GM06990 (cell line): ENCODE data around the gene ACER1.

Experiments used
- DNase-seq: peaks from one replicate; pipeline ENCODE4 v3.0.0-alpha.2; 2011; ENCODE audit not compliant: insufficient read length; ENCODE audit errors: extremely low read depth
- H3K27me3 ChIP-seq: replicated peaks from 2 replicates; pipeline ENCODE4 v1.6.0; 2011; ENCODE audit warnings: low read length; ENCODE audit not compliant: control insufficient read depth, insufficient read depth
- H3K36me3 ChIP-seq: 2 replicates; pipeline ENCODE4 v1.5.1; 2011; ENCODE audit warnings: low read length; ENCODE audit not compliant: control insufficient read depth, insufficient read depth
- H3K4me3 ChIP-seq: replicated peaks from 2 replicates; pipeline ENCODE4 v1.5.1; 2011; ENCODE audit warnings: low read depth, mild to moderate bottlenecking, control low read depth, low read length
- TF ChIP-seq, protein P1 (sequence below): IDR thresholded peaks from 2 replicates; pipeline ENCODE4 v1.5.1; 2011; ENCODE audit warnings: low read length, control low read depth, mild to moderate bottlenecking, inconsistent platforms; ENCODE audit not compliant: insufficient read depth, poor library complexity, severe bottlenecking

ACER1 gene

GRCh38 chr19:6373813-6374108 lies 40.3 kb upstream of the ACER1 start:
- TF ChIP-seq, protein P1, sequence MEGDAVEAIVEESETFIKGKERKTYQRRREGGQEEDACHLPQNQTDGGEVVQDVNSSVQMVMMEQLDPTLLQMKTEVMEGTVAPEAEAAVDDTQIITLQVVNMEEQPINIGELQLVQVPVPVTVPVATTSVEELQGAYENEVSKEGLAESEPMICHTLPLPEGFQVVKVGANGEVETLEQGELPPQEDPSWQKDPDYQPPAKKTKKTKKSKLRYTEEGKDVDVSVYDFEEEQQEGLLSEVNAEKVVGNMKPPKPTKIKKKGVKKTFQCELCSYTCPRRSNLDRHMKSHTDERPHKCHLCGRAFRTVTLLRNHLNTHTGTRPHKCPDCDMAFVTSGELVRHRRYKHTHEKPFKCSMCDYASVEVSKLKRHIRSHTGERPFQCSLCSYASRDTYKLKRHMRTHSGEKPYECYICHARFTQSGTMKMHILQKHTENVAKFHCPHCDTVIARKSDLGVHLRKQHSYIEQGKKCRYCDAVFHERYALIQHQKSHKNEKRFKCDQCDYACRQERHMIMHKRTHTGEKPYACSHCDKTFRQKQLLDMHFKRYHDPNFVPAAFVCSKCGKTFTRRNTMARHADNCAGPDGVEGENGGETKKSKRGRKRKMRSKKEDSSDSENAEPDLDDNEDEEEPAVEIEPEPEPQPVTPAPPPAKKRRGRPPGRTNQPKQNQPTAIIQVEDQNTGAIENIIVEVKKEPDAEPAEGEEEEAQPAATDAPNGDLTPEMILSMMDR, result no peak
- no peak for DNase-seq
- Histone ChIP-seq H3K4me3 (peak overlapping the region; percentile 70), H3K27me3 (no peaks in the 10 kb centered on the region), H3K36me3 (peaks cover 6% of the 10 kb centered on the region)

GRCh38 chr19:6373096-6373812 lies 39.8 kb upstream of the ACER1 start:
- peak; percentile 94 for DNase-seq
- peak overlapping the region; percentile 78 for H3K4me3 ChIP-seq
- H3K36me3 ChIP-seq, result peaks cover 6% of the 10 kb centered on the region
- no peaks in the 10 kb centered on the region for H3K27me3 ChIP-seq
- TF ChIP-seq, protein P1, result no peak

GRCh38 chr19:6372594-6373095 lies 39.2 kb upstream of the ACER1 start, which contains the start of gene ALKBH7:
ALKBH7 (plus strand) TSS chr19:6372794; CDS start chr19:6372821, 27 bp downstream.
- TF ChIP-seq, protein P1, result no peak
- H3K4me3 ChIP-seq, result peak within 1 kb of the TSS; percentile 78
- peak; percentile 92 for DNase-seq

DNA sequence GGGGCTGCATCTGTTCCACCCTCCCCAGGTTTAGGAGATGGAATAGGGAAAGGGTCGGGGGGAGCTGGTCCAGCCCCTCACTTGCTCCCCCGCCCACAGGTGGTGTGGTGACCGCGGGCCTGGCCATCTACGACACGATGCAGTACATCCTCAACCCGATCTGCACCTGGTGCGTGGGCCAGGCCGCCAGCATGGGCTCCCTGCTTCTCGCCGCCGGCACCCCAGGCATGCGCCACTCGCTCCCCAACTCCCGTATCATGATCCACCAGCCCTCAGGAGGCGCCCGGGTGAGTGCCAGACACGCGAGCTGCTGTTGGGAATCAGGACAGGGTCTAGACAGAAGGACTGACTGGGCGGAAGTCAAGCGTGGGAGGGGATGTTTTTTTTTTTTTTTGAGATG lies 30.9 kb upstream of the ACER1 start:
- Histone ChIP-seq H3K4me3 (no peak overlapping the region), H3K36me3 (peaks cover 12% of the 10 kb centered on the region), H3K27me3 (no peaks in the 10 kb centered on the region)
- TF ChIP-seq, protein P1, result no peak
- no peak for DNase-seq

More at GRCh38 chr19:6372594-6373095, 39.2 kb upstream of the ACER1 start, which contains the start of gene ALKBH7:
- peaks cover 6% of the 10 kb centered on the region for H3K36me3 ChIP-seq
- no peaks in the 10 kb centered on the region for H3K27me3 ChIP-seq

DNA sequence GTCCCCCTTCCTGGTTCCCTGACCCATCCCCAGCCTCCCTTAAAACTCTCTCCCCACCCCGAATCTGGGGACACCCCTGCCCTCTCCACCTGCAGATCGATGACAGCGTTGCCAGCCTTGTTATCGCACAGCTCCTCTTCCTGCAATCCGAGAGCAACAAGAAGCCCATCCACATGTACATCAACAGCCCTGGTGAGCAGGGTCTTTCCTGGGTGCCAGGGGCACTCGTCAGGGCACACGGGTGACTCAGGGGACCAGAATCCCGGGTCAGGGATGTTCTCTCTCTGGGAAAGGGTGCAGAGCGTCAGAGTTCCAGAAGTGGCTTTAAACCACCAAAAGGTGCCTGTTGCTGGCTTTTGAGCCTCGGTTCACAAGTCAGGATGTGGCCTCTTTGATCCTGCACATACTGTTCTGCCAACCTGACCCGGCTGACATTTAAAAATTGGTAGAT lies 29.0 kb upstream of the ACER1 start:
- H3K4me3 ChIP-seq, result peak overlapping the region; percentile 87
- H3K27me3 ChIP-seq, result no peaks in the 10 kb centered on the region
- peaks cover 9% of the 10 kb centered on the region for H3K36me3 ChIP-seq
- TF ChIP-seq, protein P1, result no peak
- DNase-seq, result peak; percentile 38
